ENCODE measurements around the gene ATM.

The ATM gene

GRCh38 chr11:108222574-108223347 is at the start of gene ATM, which contains the start of gene NPAT:
Gene ATM (plus strand): TSS chr11:108223067. CDS start chr11:108227625, 4,558 bp downstream.
Gene NPAT (minus strand): TSS chr11:108222638. CDS start chr11:108222536, 102 bp downstream.
- DNase-seq, result peak; percentile 100

DNA sequence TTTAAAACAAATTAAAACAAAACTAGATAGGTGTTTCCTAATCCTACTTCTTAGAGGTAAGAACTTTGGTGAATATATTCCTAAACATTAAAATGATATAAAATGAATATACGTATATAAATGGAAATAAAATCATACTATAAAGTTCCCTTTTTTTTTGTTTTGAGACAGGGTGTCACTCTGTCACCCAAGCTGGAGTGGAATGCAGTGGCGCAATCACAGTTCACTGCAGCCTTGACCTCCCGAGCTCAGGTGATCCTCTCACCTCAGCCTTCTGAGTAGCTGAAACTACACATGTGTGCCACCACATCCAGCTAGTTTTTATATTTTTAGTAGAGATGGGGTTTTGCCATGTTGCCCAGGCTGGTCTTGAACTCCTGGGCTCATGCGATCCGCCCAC is 45.3 kb upstream of the ATM start:
- no peak for DNase-seq

DNA sequence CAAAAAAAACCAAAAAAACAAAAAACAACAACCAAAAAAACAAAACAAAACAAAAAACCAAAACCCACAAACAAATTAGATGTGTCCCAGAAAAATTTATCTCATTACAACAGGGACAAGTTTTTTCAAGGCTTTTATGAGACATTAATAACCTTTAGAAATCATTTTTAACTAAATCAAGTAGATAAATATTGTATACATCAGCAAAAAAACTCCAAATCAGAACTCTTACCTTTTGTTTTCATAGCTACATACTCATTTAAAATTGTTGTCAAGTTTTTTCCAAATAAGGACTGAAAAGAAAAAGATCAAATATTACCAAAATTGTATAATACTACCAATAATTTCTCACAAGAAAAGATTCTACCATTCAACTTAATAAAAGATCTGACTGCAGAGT is 29.1 kb upstream of the ATM start:
- no peak for DNase-seq

DNA sequence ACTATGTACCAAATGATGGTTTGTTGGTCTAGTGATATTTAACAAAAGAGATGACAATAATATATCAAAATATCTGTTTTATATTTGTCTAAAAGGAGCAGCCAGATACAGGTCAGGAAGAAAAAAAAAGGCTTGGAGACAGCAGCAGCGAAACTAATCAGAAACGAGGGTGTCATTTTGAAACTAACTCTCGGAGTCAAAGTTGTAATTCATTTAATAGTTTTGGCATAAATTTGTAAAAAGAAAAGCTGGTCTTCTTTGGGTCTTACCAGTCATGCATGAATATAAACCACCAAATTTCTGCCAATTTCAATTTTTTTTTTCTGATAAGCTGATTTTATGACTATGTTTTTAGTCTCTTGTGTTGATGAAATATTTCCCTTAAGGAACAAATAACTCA is 26.0 kb upstream of the ATM start:
- DNase-seq, result no peak

GRCh38 chr11:108197351-108197750 is 25.5 kb upstream of the ATM start:
- DNase-seq, result no peak

DNA sequence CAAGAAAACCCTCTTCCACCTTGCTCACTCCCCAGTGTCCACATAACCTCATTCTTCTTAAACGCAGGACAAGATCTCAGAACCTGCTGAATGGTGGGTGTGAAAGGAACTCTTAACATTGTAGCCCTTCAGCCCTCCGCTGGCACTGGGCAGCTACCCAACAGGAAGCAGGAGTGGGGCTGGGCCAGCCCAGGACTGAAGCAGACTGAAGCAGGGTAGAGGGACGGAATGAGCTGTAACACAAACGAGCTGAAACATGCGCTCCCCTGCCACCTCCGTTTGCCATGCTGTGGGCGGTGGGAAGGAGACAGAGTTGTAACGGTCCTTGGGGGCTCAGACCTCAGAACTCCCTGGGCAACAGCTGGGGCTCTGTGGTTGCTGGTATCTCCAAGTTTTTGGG is 24.0 kb upstream of the ATM start:
- no peak for DNase-seq

- DNase-seq, result no peak
Measured at GRCh38 chr11:108199446-108200321, 23.2 kb upstream of the ATM start.

- DNase-seq, result no peak
Measured at GRCh38 chr11:108203075-108203474, 19.8 kb upstream of the ATM start.

DNA sequence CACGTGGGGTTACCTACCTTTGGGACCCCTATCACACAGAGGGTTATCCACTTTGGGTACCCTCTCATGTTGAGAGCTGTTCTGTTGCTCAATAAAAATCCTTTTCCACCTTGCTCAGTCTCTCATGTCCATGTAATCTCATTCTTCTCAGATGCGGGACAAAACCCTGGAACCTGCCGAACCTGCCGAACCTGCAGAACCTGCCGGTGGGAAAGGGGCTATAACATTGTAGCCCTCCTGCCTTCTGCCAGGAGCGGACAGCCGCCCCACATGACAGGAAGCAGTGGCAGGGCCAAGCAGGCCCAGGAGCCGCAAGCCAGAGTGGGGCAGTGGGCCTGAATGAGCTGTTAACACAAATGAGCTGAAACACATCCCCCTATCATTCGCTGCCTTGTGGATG is 18.5 kb upstream of the ATM start:
- DNase-seq, result no peak

DNA sequence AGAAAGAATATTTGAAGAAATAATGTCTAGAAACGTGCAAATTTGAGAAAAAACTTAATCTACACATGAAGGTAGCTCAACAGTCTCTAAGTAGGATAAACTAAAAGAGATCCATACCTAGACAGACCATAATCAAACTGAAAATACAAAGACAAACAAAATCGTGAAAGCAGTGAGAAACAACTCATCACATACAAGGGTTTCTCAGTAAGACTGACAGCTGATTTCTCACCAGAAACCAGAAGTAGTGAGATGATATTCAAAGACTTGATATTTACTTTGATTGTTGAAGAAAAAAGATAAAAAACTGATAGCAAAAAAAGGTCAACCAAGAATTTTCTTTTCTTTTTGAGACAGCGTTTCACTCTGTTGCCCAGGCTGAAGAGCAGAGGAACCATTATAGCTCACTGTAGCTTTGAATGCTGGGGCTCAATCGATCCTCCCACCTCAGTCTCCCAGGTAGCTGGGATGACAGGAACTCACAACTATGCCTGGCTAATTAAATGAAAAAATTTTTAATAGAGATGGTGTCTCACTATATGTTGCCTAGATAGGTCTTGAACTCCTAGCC is 17.9 kb upstream of the ATM start:
- no peak for DNase-seq

- no peak for DNase-seq
Measured at GRCh38 chr11:108206171-108206570, 16.7 kb upstream of the ATM start.

DNA sequence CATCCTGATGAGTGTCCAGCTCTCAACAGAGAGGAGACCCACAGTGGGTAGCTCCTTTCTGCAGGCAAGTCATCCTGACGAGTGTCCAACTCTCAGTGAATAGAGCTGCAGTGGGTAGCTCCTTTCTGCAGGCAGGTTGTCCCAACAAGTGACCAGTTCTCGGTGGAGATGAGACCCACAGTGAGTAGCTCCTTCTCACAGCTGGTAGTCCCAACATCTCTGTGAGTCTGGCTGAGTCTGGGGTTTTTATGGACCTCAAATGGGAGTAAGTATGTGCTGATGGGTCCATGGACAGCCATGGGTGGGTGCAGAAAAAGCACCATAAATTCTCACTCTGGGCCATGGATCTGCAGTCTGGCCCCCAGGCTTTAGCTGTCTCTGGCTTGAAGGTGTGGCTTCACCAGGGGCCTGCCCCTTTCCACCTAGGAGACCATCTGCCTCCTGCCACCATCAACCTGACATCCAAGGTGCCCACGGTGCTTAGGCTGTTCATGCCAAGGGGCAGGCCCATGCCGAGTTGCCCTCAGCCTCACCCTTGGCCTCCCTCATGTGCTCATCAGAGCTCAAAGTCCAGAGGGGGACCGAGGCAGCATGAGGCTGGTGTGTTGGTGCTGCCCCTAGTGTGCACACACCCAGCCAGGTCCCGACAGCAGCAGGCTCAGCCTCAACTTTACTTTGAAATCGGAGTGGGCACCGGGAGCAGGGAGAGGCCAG is 15.7 kb upstream of the ATM start:
- no peak for DNase-seq

DNA sequence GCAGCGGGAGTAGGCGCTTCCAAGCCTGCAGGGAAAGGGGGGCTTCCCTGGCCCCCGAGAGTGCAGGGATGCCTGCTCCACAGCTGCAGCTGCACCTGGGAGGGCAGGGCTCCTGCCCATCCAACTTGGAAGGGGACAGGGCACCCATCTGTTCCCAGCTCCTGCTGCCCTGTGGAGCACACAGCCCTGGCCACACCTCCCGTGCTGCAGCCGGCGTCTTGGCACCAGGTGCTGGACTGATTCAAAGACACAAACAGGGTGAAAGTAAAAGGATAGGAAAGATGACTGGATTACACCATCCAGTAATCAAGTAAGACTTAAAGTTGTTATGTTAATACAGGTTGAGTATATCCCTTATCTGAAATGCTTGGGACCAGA is 15.2 kb upstream of the ATM start:
- DNase-seq, result no peak

- DNase-seq, result no peak
Measured at GRCh38 chr11:108210441-108210840, 12.4 kb upstream of the ATM start.

DNA sequence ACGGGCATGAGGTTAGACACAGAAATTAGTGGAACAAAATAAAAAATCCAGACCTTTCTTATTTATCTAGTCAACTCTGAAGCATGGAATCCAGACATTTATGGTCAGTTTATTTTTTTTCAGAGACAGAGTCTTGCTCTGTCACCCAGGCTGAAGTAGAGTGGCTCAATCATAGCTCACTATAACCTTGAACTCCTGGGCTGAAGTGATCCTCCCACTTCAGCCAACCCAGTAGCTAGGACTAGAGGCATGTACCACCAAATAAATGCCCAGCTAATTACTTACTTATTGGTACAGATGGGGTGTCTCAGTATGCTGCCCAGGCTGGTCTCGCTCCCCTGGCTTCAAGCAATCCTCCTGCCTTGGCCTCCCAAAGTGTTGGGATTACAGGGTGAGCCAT is 9.1 kb upstream of the ATM start:
- no peak for DNase-seq

DNA sequence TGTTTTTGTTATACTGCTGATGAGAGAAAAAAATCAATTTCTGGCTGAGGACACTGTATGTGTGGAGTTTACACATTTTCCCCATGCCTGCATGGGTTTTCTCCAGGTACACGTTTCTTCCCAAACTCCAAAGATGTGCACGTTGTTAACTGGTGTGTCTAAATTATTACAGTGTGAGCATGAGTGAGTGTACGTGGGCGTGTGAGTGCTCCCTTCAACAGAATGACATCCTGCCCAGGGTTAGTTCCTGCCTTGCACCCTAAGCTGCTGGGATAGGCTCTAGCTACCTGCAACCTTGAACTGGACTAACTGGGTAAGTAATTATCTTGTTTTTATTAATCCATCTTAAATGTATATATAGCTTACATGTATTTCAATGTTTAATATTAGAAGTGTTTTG is 5.9 kb upstream of the ATM start:
- DNase-seq, result no peak

GRCh38 chr11:108218455-108218854 is 4.4 kb upstream of the ATM start:
- DNase-seq, result no peak

DNA sequence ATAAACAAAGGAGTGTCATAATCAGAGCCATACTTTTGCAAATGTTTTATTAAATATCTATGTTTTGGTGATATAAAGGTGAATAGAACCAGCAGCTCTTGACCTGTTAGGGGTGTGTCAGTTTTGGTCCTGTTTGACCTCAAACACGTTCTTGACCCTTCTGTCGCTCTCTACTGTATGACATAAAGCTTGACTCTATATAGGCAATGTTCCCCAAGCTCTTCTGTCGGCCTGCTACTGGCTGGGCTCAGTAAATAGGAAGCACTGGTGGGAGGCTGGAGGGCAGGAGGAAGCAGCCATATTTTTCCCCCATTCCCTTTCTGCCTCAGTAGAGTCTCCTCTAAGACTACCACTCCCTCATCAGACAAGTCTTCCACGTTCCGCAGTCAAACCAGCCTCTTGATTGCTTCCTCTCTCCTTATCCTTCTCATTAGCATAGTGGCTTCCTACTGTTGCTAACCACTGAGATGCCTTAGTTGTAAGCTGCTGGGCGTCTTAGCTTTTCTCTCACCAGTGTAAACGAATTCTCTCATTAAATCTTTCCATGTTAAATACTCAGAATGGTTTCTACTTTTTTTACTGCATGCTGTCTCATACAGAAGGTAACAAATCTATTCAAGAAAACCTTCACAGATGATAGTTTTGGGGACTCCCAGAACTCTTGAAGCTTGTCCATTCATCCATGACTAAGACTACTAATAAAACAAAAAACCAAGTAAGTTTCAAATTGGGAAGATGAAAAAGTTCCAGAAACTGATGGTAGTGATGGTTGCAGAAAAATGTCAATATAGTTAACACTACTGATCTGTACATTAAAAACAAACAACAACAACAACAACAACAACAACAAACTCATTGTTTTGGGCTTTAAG is 3.7 kb upstream of the ATM start:
- no peak for DNase-seq

DNA sequence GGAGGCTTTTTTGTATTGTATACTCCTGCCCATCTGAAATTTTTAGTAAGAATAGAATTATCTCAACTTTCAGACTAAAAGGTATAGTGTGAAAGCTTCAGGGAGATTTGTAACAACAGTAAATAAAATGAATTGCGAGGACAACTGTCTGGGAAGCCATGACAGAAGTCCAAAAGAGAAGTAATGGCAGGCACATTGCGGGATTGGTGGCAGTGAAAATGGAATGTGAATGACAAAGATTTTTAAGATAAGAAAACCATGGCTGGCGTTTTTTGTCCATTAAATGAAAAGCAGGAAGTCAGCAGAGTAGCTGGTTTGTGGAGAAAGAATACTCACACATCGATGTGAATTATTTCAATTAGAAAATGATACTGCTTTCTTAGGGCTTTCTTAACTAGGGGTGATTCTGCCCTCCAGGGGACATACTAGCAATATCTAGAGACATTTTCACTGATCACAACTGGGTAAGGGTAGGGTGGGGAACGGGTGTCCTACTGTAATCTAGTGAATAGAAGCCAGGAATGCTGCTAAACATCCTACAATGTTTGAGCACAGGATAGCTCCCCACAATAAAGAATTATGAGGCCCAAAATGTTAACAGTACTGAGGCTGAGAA is 2.0 kb upstream of the ATM start:
- no peak for DNase-seq

DNA sequence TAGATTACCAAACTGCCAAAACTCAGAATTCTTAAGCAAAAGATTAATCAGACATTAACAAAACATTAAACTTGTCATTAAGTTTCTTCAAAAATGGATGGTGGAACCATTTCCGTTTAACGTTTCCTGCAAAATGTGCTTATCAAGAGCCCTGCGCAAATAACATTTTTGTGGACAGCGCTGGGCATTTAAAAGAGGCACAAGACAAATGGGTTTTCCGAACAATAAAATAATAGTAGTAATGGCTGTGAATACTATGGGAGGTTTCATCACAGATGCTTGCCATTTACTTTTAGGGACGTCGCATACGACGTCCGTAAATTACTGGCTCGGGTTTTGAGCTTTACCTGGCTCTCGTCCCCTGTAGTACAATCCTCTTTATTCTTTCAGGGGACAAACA is 1.5 kb upstream of the ATM start:
- no peak for DNase-seq

GRCh38 chr11:108221911-108222573 is 825 bp upstream of the ATM start:
- DNase-seq, result no peak

Data from right hindlimb (tissue), 1 donor.